ENCODE data around the gene ZNHIT2.

Gene ZNHIT2

GRCh38 chr11:65108469-65109123 lies 8.9 kb downstream of the ZNHIT2 start:
- CTCF ChIA-PET = interaction anchor here (1.1 kb wide), 1 partner anchor 9 kb away, joined by 3 read pairs; no protein-coding TSS in a partner anchor
- no peak for DNase-seq (ENCODE audit: extremely low spot score)
- POLR2A ChIA-PET = interaction anchor here (0.8 to 2.2 kb wide), 2 partner anchors 13 to 26 kb away, joined by 3 to 18 read pairs; partner anchors contain the start of gene VPS51
- no peak for TF ChIP-seq ZNF384 (IDR thresholded peaks at IDR 0.05)
- TF ChIP-seq HDGF (IDR thresholded peaks at IDR 0.05; ENCODE audit: borderline replicate concordance) = no peak
- no peak for TF ChIP-seq FOXK2 (IDR thresholded peaks at IDR 0.05)
- TF ChIP-seq BHLHE40 (IDR thresholded peaks at IDR 0.05; ENCODE audit: borderline replicate concordance) = no peak
- TF ChIP-seq NFRKB (IDR thresholded peaks at IDR 0.05) = no peak
- no peak for TF ChIP-seq PKNOX1 (IDR thresholded peaks at IDR 0.05)
- no peak for TF ChIP-seq FOXM1 (IDR thresholded peaks at IDR 0.05; ENCODE audit: borderline replicate concordance)
- TF ChIP-seq L3MBTL2 (conservative IDR thresholded peaks at IDR 0.05) = no peak
- TF ChIP-seq LEF1 (IDR thresholded peaks at IDR 0.05; ENCODE audit: borderline replicate concordance) = no peak
- no peak for TF ChIP-seq CTBP1 (IDR thresholded peaks at IDR 0.05; ENCODE audit: borderline replicate concordance)
- no peak for TF ChIP-seq ELF4 (IDR thresholded peaks at IDR 0.05)
- no peak for TF ChIP-seq FOXA1 (IDR thresholded peaks at IDR 0.05)
- no peak for TF ChIP-seq ARNT (IDR thresholded peaks at IDR 0.05)
- TF ChIP-seq SUZ12 (IDR thresholded peaks at IDR 0.05) = no peak
- no peak for TF ChIP-seq SP1 (IDR thresholded peaks at IDR 0.05)
- no peak for TF ChIP-seq TARDBP (IDR thresholded peaks at IDR 0.05)

- ChIA-PET CTCF (no interaction called here), POLR2A (interaction anchor here (0.6 to 0.8 kb wide), 3 partner anchors 9 to 27 kb away, joined by 3 read pairs; no protein-coding TSS in a partner anchor)
- no peak for DNase-seq (ENCODE audit: extremely low spot score)
- TF ChIP-seq SP1 (IDR thresholded peaks at IDR 0.05) (no peak), BHLHE40 (IDR thresholded peaks at IDR 0.05; ENCODE audit: borderline replicate concordance) (no peak), L3MBTL2 (conservative IDR thresholded peaks at IDR 0.05) (no peak), SUZ12 (IDR thresholded peaks at IDR 0.05) (no peak), FOXM1 (IDR thresholded peaks at IDR 0.05; ENCODE audit: borderline replicate concordance) (no peak), ZNF384 (IDR thresholded peaks at IDR 0.05) (no peak), ARNT (IDR thresholded peaks at IDR 0.05) (no peak), FOXA1 (IDR thresholded peaks at IDR 0.05) (no peak), LEF1 (IDR thresholded peaks at IDR 0.05; ENCODE audit: borderline replicate concordance) (no peak), PKNOX1 (IDR thresholded peaks at IDR 0.05) (no peak), ELF4 (IDR thresholded peaks at IDR 0.05) (no peak), FOXK2 (IDR thresholded peaks at IDR 0.05) (no peak)
Measured at GRCh38 chr11:65107751-65108468, 9.6 kb downstream of the ZNHIT2 start.

- TF ChIP-seq SP1 (IDR thresholded peaks at IDR 0.05) (no peak), HDGF (IDR thresholded peaks at IDR 0.05; ENCODE audit: borderline replicate concordance) (no peak), SUZ12 (IDR thresholded peaks at IDR 0.05) (no peak), PKNOX1 (IDR thresholded peaks at IDR 0.05) (no peak), FOXK2 (IDR thresholded peaks at IDR 0.05) (no peak), ELF4 (IDR thresholded peaks at IDR 0.05) (no peak), ARNT (IDR thresholded peaks at IDR 0.05) (no peak), BHLHE40 (IDR thresholded peaks at IDR 0.05; ENCODE audit: borderline replicate concordance) (no peak), FOXA1 (IDR thresholded peaks at IDR 0.05) (no peak), CTBP1 (IDR thresholded peaks at IDR 0.05; ENCODE audit: borderline replicate concordance) (no peak), L3MBTL2 (conservative IDR thresholded peaks at IDR 0.05) (no peak), ZNF384 (IDR thresholded peaks at IDR 0.05) (no peak), TARDBP (IDR thresholded peaks at IDR 0.05) (no peak), LEF1 (IDR thresholded peaks at IDR 0.05; ENCODE audit: borderline replicate concordance) (no peak), NFRKB (IDR thresholded peaks at IDR 0.05) (no peak)
- no peak for DNase-seq (ENCODE audit: extremely low spot score)
- POLR2A ChIA-PET = interaction anchor here (0.6 kb wide), 2 partner anchors 9 to 28 kb away, joined by 3 read pairs; no protein-coding TSS in a partner anchor
- CTCF ChIA-PET = no interaction called here
Measured at GRCh38 chr11:65107078-65107477, 10.4 kb downstream of the ZNHIT2 start.

- no peak for TF ChIP-seq ARNT (IDR thresholded peaks at IDR 0.05)
- no peak for TF ChIP-seq ELF4 (IDR thresholded peaks at IDR 0.05)
- TF ChIP-seq SUZ12 (IDR thresholded peaks at IDR 0.05) = no peak
- TF ChIP-seq LEF1 (IDR thresholded peaks at IDR 0.05; ENCODE audit: borderline replicate concordance) = no peak
- no peak for TF ChIP-seq HDGF (IDR thresholded peaks at IDR 0.05; ENCODE audit: borderline replicate concordance)
- no peak for TF ChIP-seq PKNOX1 (IDR thresholded peaks at IDR 0.05)
- no peak for TF ChIP-seq FOXA1 (IDR thresholded peaks at IDR 0.05)
- no peak for TF ChIP-seq L3MBTL2 (conservative IDR thresholded peaks at IDR 0.05)
- no peak for TF ChIP-seq SP1 (IDR thresholded peaks at IDR 0.05)
- TF ChIP-seq NFRKB (IDR thresholded peaks at IDR 0.05) = no peak
- TF ChIP-seq TARDBP (IDR thresholded peaks at IDR 0.05) = no peak
- TF ChIP-seq ZNF384 (IDR thresholded peaks at IDR 0.05) = no peak
- CTCF ChIA-PET = interaction anchor here (0.7 to 1.1 kb wide), 2 partner anchors 121 to 689 kb away, joined by 3 read pairs; no protein-coding TSS in a partner anchor
- POLR2A ChIA-PET = interaction anchor here (0.6 to 1.3 kb wide), 2 partner anchors 12 to 29 kb away, joined by 3 read pairs; no protein-coding TSS in a partner anchor
- no peak for DNase-seq (ENCODE audit: extremely low spot score)
Measured at GRCh38 chr11:65104628-65105027, 12.9 kb downstream of the ZNHIT2 start.

Measured in HEK293T (cell line).